Stimulated activated CD4-positive, alpha-beta T cell treated with anti-CD3 and anti-CD28 coated beads, TNF-alpha, amount 100 ng/mL, for 48 hours (primary cell): ENCODE results near the gene TREM1.
"Not testable (repeated sequence)": the region's sequence is repeated elsewhere in the genome, so short reads cannot be mapped to it uniquely, and the experiment has no call there.

Experiments
- DNase-seq, 3 donors: peaks; one replicate each; pipeline ENCODE4 v3.0.0-alpha.2; 2020; ENCODE audit warnings: low read depth in 3 of 3

The TREM1 gene

GRCh38 chr6:41258196-41258493, 28.3 kb downstream of the TREM1 start:
- DNase-seq, result no peak

- no peak for DNase-seq
These were observed 28.9 kb downstream of the TREM1 start for GRCh38 chr6:41257369-41258195.

- no peak for DNase-seq
These were observed 30.1 kb downstream of the TREM1 start for GRCh38 chr6:41256383-41256782.

GRCh38 chr6:41255638-41256246, 30.7 kb downstream of the TREM1 start:
- DNase-seq, result no peak

GRCh38 chr6:41255110-41255509, 31.4 kb downstream of the TREM1 start:
- DNase-seq, result no peak

- no peak for DNase-seq
These were observed 33.9 kb downstream of the TREM1 start for GRCh38 chr6:41252401-41253169.

- DNase-seq, result no peak
These were observed 38.4 kb downstream of the TREM1 start for GRCh38 chr6:41247882-41248705.

GRCh38 chr6:41247288-41247865, 39.1 kb downstream of the TREM1 start:
- DNase-seq, result no peak

- not testable (repeated sequence) for DNase-seq
These were observed 40.0 kb downstream of the TREM1 start for GRCh38 chr6:41246529-41246928.

- no peak for DNase-seq
These were observed 46.9 kb downstream of the TREM1 start for GRCh38 chr6:41239467-41240159.

GRCh38 chr6:41237128-41237527, 49.4 kb downstream of the TREM1 start:
- no peak for DNase-seq

- no peak for DNase-seq
These were observed 50.2 kb downstream of the TREM1 start for GRCh38 chr6:41236276-41236675.

- DNase-seq, result no peak
These were observed 53.8 kb downstream of the TREM1 start for GRCh38 chr6:41232667-41233066.

- no peak for DNase-seq
These were observed 55.2 kb downstream of the TREM1 start for GRCh38 chr6:41231246-41231645.

GRCh38 chr6:41229721-41230120, 56.8 kb downstream of the TREM1 start:
- DNase-seq, result no peak

GRCh38 chr6:41228616-41229015, 57.9 kb downstream of the TREM1 start:
- no peak for DNase-seq

GRCh38 chr6:41228096-41228495, 58.4 kb downstream of the TREM1 start, which contains the start of gene TREML4:
TSS of gene TREML4 (plus strand) at chr6:41228349. CDS start at chr6:41228428, 79 bp downstream.
- DNase-seq, result no peak

GRCh38 chr6:41226752-41227151, 59.7 kb downstream of the TREM1 start:
- no peak for DNase-seq

- no peak for DNase-seq
These were observed 61.7 kb downstream of the TREM1 start for GRCh38 chr6:41224800-41225199.
